CD4-positive, CD25-positive, alpha-beta regulatory T cell (primary cell): Measurements from ENCODE around the gene FHIT. TPM values are rescaled to one million over a fixed set of nuclear protein-coding genes. Genes with fewer than 3 reads are reported as not detected.

Experiments used
- ATAC-seq, 2 donors: fragments of 150-1000 bp; cut with Tn5 transposase; one replicate each; pipeline ENCODE4 v1.10.0; 2021; ENCODE audit warnings: low read depth in 2 of 2, moderate number of reproducible peaks in 2 of 2, moderate library complexity in 1 of 2
- DNase-seq, 3 donors: peaks; one replicate each; pipeline versions ENCODE4 v3.0.0 to v3.0.0-alpha.2; 2012 to 2022; ENCODE audit warnings: mixed read lengths in 1 of 3
- H3K27ac ChIP-seq: one replicate; pipeline ENCODE4 v1.7.0; 2013; ENCODE audit warnings: mild to moderate bottlenecking, low read length; ENCODE audit not compliant: insufficient read depth, poor library complexity, severe bottlenecking
- H3K27me3 ChIP-seq: one replicate; pipeline ENCODE4 v1.7.0; 2013; ENCODE audit warnings: low read length; ENCODE audit not compliant: control insufficient read depth, insufficient read depth
- H3K36me3 ChIP-seq: one replicate; pipeline ENCODE4 v1.7.0; 2013; ENCODE audit warnings: mild to moderate bottlenecking, low read length, moderate library complexity; ENCODE audit not compliant: control insufficient read depth, insufficient read depth
- H3K4me1 ChIP-seq: 2 replicates; pipeline ENCODE4 v1.7.0; 2013; ENCODE audit warnings: mild to moderate bottlenecking, low read length; ENCODE audit not compliant: insufficient read depth, control insufficient read depth, poor library complexity, severe bottlenecking
- H3K4me3 ChIP-seq: one replicate; pipeline ENCODE4 v1.7.0; 2013; ENCODE audit warnings: low read depth, mild to moderate bottlenecking, low read length, moderate library complexity
- H3K9me3 ChIP-seq, 2 experiments: 1 replicate in 1 of 2; 2 replicates in 1 of 2; pipeline ENCODE4 v1.7.0; 2013; ENCODE audit warnings: low read length in 2 of 2, mild to moderate bottlenecking in 1 of 2, moderate library complexity in 1 of 2; ENCODE audit not compliant: control insufficient read depth in 2 of 2
- H3K27ac Mint-ChIP-seq, 3 donors: one replicate each; pipeline ENCODE4 v1.8.0; 2020 to 2022; ENCODE audit warnings: mild to moderate bottlenecking in 3 of 3, mixed read lengths in 3 of 3, moderate library complexity in 2 of 3
- H3K27me3 Mint-ChIP-seq: one replicate; pipeline ENCODE4 v1.8.0; 2022; ENCODE audit warnings: mild to moderate bottlenecking, mixed read lengths
- H3K36me3 Mint-ChIP-seq: one replicate; pipeline ENCODE4 v1.8.0; 2020; ENCODE audit warnings: mixed read lengths
- H3K4me1 Mint-ChIP-seq, 4 donors: one replicate each; pipeline ENCODE4 v1.8.0; 2020 to 2022; ENCODE audit warnings: mixed read lengths in 4 of 4, mild to moderate bottlenecking in 1 of 4
- H3K4me3 Mint-ChIP-seq, 4 donors: one replicate each; pipeline ENCODE4 v1.8.0; 2020 to 2022; ENCODE audit warnings: mild to moderate bottlenecking in 4 of 4, mixed read lengths in 4 of 4, moderate library complexity in 3 of 4
- H3K9me3 Mint-ChIP-seq, 7 donors: one replicate each; pipeline ENCODE4 v1.8.0; 2020 to 2022; ENCODE audit warnings: mixed read lengths in 7 of 7, mild to moderate bottlenecking in 3 of 7, moderate library complexity in 2 of 7
- polyA plus RNA-seq, 4 donors: library from polyadenylated mRNA; unstranded; fragments of 300-500 nt; fragmentation: Illumina TruSeq; gene quantifications; one replicate each; pipeline ENCODE4 v1.2.3, GENCODE V29; 2021
- total RNA-seq: library from RNA; stranded (reverse); gene quantifications from one replicate; pipeline ENCODE4 v1.2.3, GENCODE V29; 2022

The FHIT gene
- total and polyA plus RNA-seq, 5 donors from 2014 or later, result 7.8 to 120 (median 14.4) TPM

- Mint-ChIP-seq H3K4me1 (peaks cover 0 to 3% (median 0%) of the 10 kb centered on the region in 4 donors), H3K36me3 (no peaks in the 10 kb centered on the region), H3K27ac (peak overlapping the region in 1 of 3 donors; percentile 21), H3K27me3 (no peaks in the 10 kb centered on the region), H3K9me3 (peaks cover 0 to 3% (median 0%) of the 10 kb centered on the region in 7 donors), H3K4me3 (no peak overlapping the region)
- Histone ChIP-seq H3K4me1 (no peaks in the 10 kb centered on the region), H3K9me3 (no peaks in the 10 kb centered on the region), H3K4me3 (no peak overlapping the region), H3K27me3 (no peaks in the 10 kb centered on the region), H3K27ac (no peak overlapping the region), H3K36me3 (no peaks in the 10 kb centered on the region)
- ATAC-seq (peak in 1 of 2 donors; percentile 45), DNase-seq (no peak)
These were observed 242.3 kb downstream of the FHIT start for GRCh38 chr3:61008998-61009380.

- H3K36me3 Mint-ChIP-seq, result no peaks in the 10 kb centered on the region
These were observed 242.9 kb downstream of the FHIT start for GRCh38 chr3:61008153-61008997.

GRCh38 chr3:61005591-61005990, 245.7 kb downstream of the FHIT start:
- Histone ChIP-seq H3K27me3 (no peaks in the 10 kb centered on the region), H3K4me1 (no peaks in the 10 kb centered on the region), H3K4me3 (no peak overlapping the region), H3K9me3 (no peaks in the 10 kb centered on the region), H3K36me3 (no peaks in the 10 kb centered on the region), H3K27ac (no peak overlapping the region)
- Mint-ChIP-seq H3K27ac (no peak overlapping the region), H3K9me3 (peaks cover 0 to 3% (median 0%) of the 10 kb centered on the region in 7 donors), H3K4me1 (peaks cover 0 to 3% (median 0%) of the 10 kb centered on the region in 4 donors), H3K27me3 (no peaks in the 10 kb centered on the region), H3K4me3 (no peak overlapping the region), H3K36me3 (no peaks in the 10 kb centered on the region)
- DNase-seq (no peak), ATAC-seq (no peak)

More at GRCh38 chr3:61008153-61008997, 242.9 kb downstream of the FHIT start:
- Histone ChIP-seq H3K9me3 (no peaks in the 10 kb centered on the region), H3K27ac (no peak overlapping the region), H3K4me3 (no peak overlapping the region), H3K36me3 (no peaks in the 10 kb centered on the region), H3K27me3 (no peaks in the 10 kb centered on the region), H3K4me1 (no peaks in the 10 kb centered on the region)
- ATAC-seq, result no peak
- no peak for DNase-seq
- peaks cover 0 to 3% (median 0%) of the 10 kb centered on the region in 7 donors for H3K9me3 Mint-ChIP-seq
- no peak overlapping the region for H3K4me3 Mint-ChIP-seq
- H3K27ac Mint-ChIP-seq, result peak overlapping the region in 1 of 3 donors; percentile 21
- no peaks in the 10 kb centered on the region for H3K27me3 Mint-ChIP-seq
- peaks cover 0 to 3% (median 0%) of the 10 kb centered on the region in 4 donors for H3K4me1 Mint-ChIP-seq

- Histone ChIP-seq H3K36me3 (no peaks in the 10 kb centered on the region), H3K9me3 (no peaks in the 10 kb centered on the region), H3K27ac (no peak overlapping the region), H3K4me3 (no peak overlapping the region), H3K4me1 (no peaks in the 10 kb centered on the region), H3K27me3 (no peaks in the 10 kb centered on the region)
- ATAC-seq (no peak), DNase-seq (no peak)
- Mint-ChIP-seq H3K27me3 (no peaks in the 10 kb centered on the region), H3K36me3 (no peaks in the 10 kb centered on the region), H3K27ac (peak overlapping the region in 1 of 3 donors; percentile 17), H3K4me3 (no peak overlapping the region), H3K9me3 (peaks cover 0 to 2% (median 0%) of the 10 kb centered on the region in 7 donors), H3K4me1 (no peaks in the 10 kb centered on the region)
These were observed 252.4 kb downstream of the FHIT start for GRCh38 chr3:60998858-60999257.

GRCh38 chr3:60992395-60992794, 258.9 kb downstream of the FHIT start:
- ATAC-seq (no peak), DNase-seq (no peak)
- no peak overlapping the region for H3K27ac Mint-ChIP-seq
- H3K27ac ChIP-seq, result no peak overlapping the region
- H3K27me3 Mint-ChIP-seq, result no peaks in the 10 kb centered on the region
- no peaks in the 10 kb centered on the region for H3K36me3 ChIP-seq
- H3K4me1 ChIP-seq, result no peaks in the 10 kb centered on the region
- H3K9me3 Mint-ChIP-seq, result peaks cover 0 to 5% (median 0%) of the 10 kb centered on the region in 7 donors
- H3K36me3 Mint-ChIP-seq, result no peaks in the 10 kb centered on the region
- H3K4me3 Mint-ChIP-seq, result no peak overlapping the region
- H3K9me3 ChIP-seq, result no peaks in the 10 kb centered on the region
- no peaks in the 10 kb centered on the region for H3K27me3 ChIP-seq
- peaks cover 0 to 2% (median 0%) of the 10 kb centered on the region in 4 donors for H3K4me1 Mint-ChIP-seq
- H3K4me3 ChIP-seq, result no peak overlapping the region

- Mint-ChIP-seq H3K27ac (no peak overlapping the region), H3K4me3 (no peak overlapping the region), H3K36me3 (no peaks in the 10 kb centered on the region), H3K9me3 (peaks cover 0 to 5% (median 2%) of the 10 kb centered on the region in 7 donors), H3K27me3 (no peaks in the 10 kb centered on the region), H3K4me1 (peaks cover 0 to 2% (median 0%) of the 10 kb centered on the region in 4 donors)
- H3K9me3 ChIP-seq, result no peaks in the 10 kb centered on the region
- H3K27ac ChIP-seq, result no peak overlapping the region
- DNase-seq, result no peak
- no peak overlapping the region for H3K4me3 ChIP-seq
- no peaks in the 10 kb centered on the region for H3K4me1 ChIP-seq
- H3K36me3 ChIP-seq, result no peaks in the 10 kb centered on the region
- ATAC-seq, result no peak
- no peaks in the 10 kb centered on the region for H3K27me3 ChIP-seq
These were observed 260.9 kb downstream of the FHIT start for GRCh38 chr3:60990442-60990730.

- H3K27ac Mint-ChIP-seq, result no peak overlapping the region
These were observed 261.4 kb downstream of the FHIT start for GRCh38 chr3:60989626-60990441.

More at GRCh38 chr3:60989626-60990441, 261.4 kb downstream of the FHIT start:
- Histone ChIP-seq H3K4me3 (no peak overlapping the region), H3K4me1 (no peaks in the 10 kb centered on the region), H3K36me3 (no peaks in the 10 kb centered on the region), H3K9me3 (no peaks in the 10 kb centered on the region), H3K27me3 (no peaks in the 10 kb centered on the region), H3K27ac (no peak overlapping the region)
- Mint-ChIP-seq H3K9me3 (peaks cover 0 to 5% (median 2%) of the 10 kb centered on the region in 7 donors), H3K4me3 (no peak overlapping the region), H3K36me3 (no peaks in the 10 kb centered on the region), H3K4me1 (peaks cover 0 to 2% (median 0%) of the 10 kb centered on the region in 4 donors), H3K27me3 (no peaks in the 10 kb centered on the region)
- DNase-seq (no peak), ATAC-seq (no peak)
